GM12878 (cell line): ENCODE data around the gene EYS. TPM values are rescaled to one million over a fixed set of nuclear protein-coding genes. Genes with fewer than 3 reads are reported as not detected.

Source experiments
- ATF3 ChIP-seq: IDR thresholded peaks from 2 replicates; pipeline ENCODE4 v1.6.1; 2011; ENCODE audit warnings: low read depth, mild to moderate bottlenecking, low read length, moderate library complexity, borderline replicate concordance; ENCODE audit errors: extremely low read depth
- BCL11A ChIP-seq: IDR thresholded peaks from 2 replicates; pipeline ENCODE4 v1.6.1; 2011; ENCODE audit warnings: low read depth, low read length
- E2F4 ChIP-seq: IDR thresholded peaks from 2 replicates; pipeline ENCODE4 v1.6.1; 2012; ENCODE audit warnings: low read depth, low read length, improper control_type of control experiment
- EGR1 ChIP-seq, 2 experiments: IDR thresholded peaks; 1 replicate in 1 of 2; 2 replicates in 1 of 2; pipeline ENCODE4 v1.6.1; 2011 to 2012; ENCODE audit warnings: low read depth in 2 of 2, low read length in 2 of 2, borderline replicate concordance in 1 of 2, mild to moderate bottlenecking in 1 of 2, moderate library complexity in 1 of 2
- HDAC2 ChIP-seq: fragments of 200-600 bp; sonication (generic); IDR thresholded peaks from 2 replicates; pipeline ENCODE4 v1.6.1; 2017
- HSF1 ChIP-seq: fragments of 150-350 bp; IDR thresholded peaks from 2 replicates; pipeline ENCODE4 v1.6.1; 2014; ENCODE audit warnings: mild to moderate bottlenecking, low read depth, low read length
- IKZF2 ChIP-seq, 2 experiments: fragments of 450-650 bp; IDR thresholded peaks; 2 replicates each; pipeline ENCODE4 v1.6.1; 2017; ENCODE audit warnings: mild to moderate bottlenecking in 2 of 2, moderate library complexity in 2 of 2
- NFIC ChIP-seq: IDR thresholded peaks from 2 replicates; pipeline ENCODE4 v1.6.1; 2012; ENCODE audit warnings: low read depth, mild to moderate bottlenecking, inconsistent platforms, low read length, moderate library complexity
- PAX5 ChIP-seq: IDR thresholded peaks from 2 replicates; pipeline ENCODE4 v1.6.1; 2011; ENCODE audit warnings: low read depth, low read length, borderline replicate concordance
- PBX3 ChIP-seq: IDR thresholded peaks from 2 replicates; pipeline ENCODE4 v1.6.1; 2011; ENCODE audit warnings: mild to moderate bottlenecking, low read depth, low read length, moderate library complexity; ENCODE audit not compliant: insufficient replicate concordance
- POLR2AphosphoS2 ChIP-seq: IDR thresholded peaks from 2 replicates; pipeline ENCODE4 v1.6.1; 2011; ENCODE audit warnings: low read depth, mild to moderate bottlenecking, low read length, improper control_type of control experiment, moderate library complexity
- RAD21 ChIP-seq: IDR thresholded peaks from 2 replicates; pipeline ENCODE4 v1.6.1; 2011; ENCODE audit warnings: mild to moderate bottlenecking, low read depth, low read length, moderate library complexity; ENCODE audit not compliant: insufficient read depth
- RELA ChIP-seq: fragments of 450-650 bp; IDR thresholded peaks from 2 replicates; pipeline ENCODE4 v1.8.0; 2014; ENCODE audit warnings: borderline replicate concordance; ENCODE audit not compliant: partially characterized antibody
- RELB ChIP-seq: fragments of 450-650 bp; IDR thresholded peaks from 2 replicates; pipeline ENCODE4 v1.6.1; 2017; ENCODE audit warnings: low read depth, mild to moderate bottlenecking, moderate library complexity
- TARDBP ChIP-seq: IDR thresholded peaks from 2 replicates; pipeline ENCODE4 v1.6.1; 2016; ENCODE audit warnings: borderline replicate concordance
- ZBTB33 ChIP-seq: fragments of 450-650 bp; IDR thresholded peaks from 2 replicates; pipeline ENCODE4 v1.6.1; 2017; ENCODE audit warnings: mild to moderate bottlenecking
- polyA plus RNA-seq, 11 experiments: library from polyadenylated mRNA; depleted of rRNA in 4 of 11; unstranded in 6 of 11; stranded (reverse) in 5 of 11; fragments of >200 nt; fragmentation: Nextera tagmentation in 4 of 11; fragmentation: Illumina TruSeq in 1 of 11; extraction: Ambion mirVana in 4 of 11; extraction: Trizol in 1 of 11; gene quantifications; 1 replicate in 1 of 11; 2 replicates in 10 of 11; pipeline versions ENCODE4 v1.2.1 to v1.2.3, GENCODE V29; 2011 to 2016; ENCODE audit warnings: inconsistent platforms in 2 of 11, missing spikeins in 2 of 11, low read depth in 1 of 11
- total RNA-seq, 4 experiments: library from RNA; depleted of rRNA in 3 of 4; stranded (reverse); fragments of >200 nt in 3 of 4; fragmentation: Illumina TruSeq in 1 of 4; extraction: Trizol in 1 of 4; gene quantifications; 2 replicates each; pipeline versions ENCODE4 v1.2.1 to v1.2.3, GENCODE V29; 2013 to 2021

EYS gene
- total and polyA plus RNA-seq, 10 of the 15 experiments (the other 5 are each of a cell fraction or from before 2014, with no cell fraction given) = under 0.01 to 0.14 (median 0.02) TPM; not detected in 1

GRCh38 chr6:63887002-63887751 is 1819.8 kb downstream of the EYS start (continued):
- TF ChIP-seq E2F4 (no peak), ZBTB33 (no peak), EGR1 (IDR thresholded peaks at IDR 0.05; ENCODE audit: borderline replicate concordance in 1 of 2, low read depth in 2 of 2, low read length in 2 of 2) (no peak), NFIC (no peak), HDAC2 (no peak), POLR2AphosphoS2 (no peak), PAX5 (no peak), RELB (peak; percentile 45; the same call in 1 of the 2 replicates), PBX3 (no peak), ATF3 (no peak), HSF1 (no peak), BCL11A (no peak), IKZF2 (IDR thresholded peaks at IDR 0.05) (peak; percentile 55 to 64; a peak in 2 of 4 replicates), RELA (no peak), RAD21 (no peak), TARDBP (no peak)
